Lower leg skin (tissue), 4 donors: Measurements from ENCODE around the gene BPIFB2. TPM values are rescaled to one million over a fixed set of nuclear protein-coding genes. Genes with fewer than 3 reads are reported as not detected.
"Not testable (repeated sequence)": the region's sequence is repeated elsewhere in the genome, so short reads cannot be mapped to it uniquely, and the experiment has no call there.

ENCODE experiments used
- DNase-seq, 2 donors: peaks; one replicate each; pipeline ENCODE4 v3.0.0-alpha.2; 2019; ENCODE audit warnings: low spot score in 2 of 2
- H3K4me3 ChIP-seq: fragments of 200-600 bp; sonication (generic); 2 replicates; pipeline ENCODE4 v1.5.1; 2017; ENCODE audit warnings: mild to moderate bottlenecking, low read depth; ENCODE audit not compliant: poor library complexity, severe bottlenecking
- POLR2A ChIP-seq, 2 donors: fragments of 450-650 bp; IDR thresholded peaks; one replicate each; pipeline ENCODE4 v1.6.1; 2016 to 2017; ENCODE audit warnings: antibody characterized with exemption in 2 of 2, mild to moderate bottlenecking in 1 of 2, moderate library complexity in 1 of 2
- whole genome bisulfite sequencing, 2 donors: methylation state at CpG; one replicate each; pipeline ENCODE4 v1.1.5; 2018; 5-methylcytosine and 5-hydroxymethylcytosine counted together
- intact Hi-C: fragments of 100-400 bp; cut with DNase I; formaldehyde crosslinking; loops from one replicate; pipeline ENCODE4 v1.15.0; 2023; ENCODE audit warnings: low total_unique reads
- total RNA-seq, 4 donors: library from RNA; depleted of rRNA; stranded (reverse); fragments of >200 nt; gene quantifications; one replicate each; pipeline ENCODE4 v1.1.0, GENCODE V29; 2016
- TF ChIP-seq, protein P1 (sequence below), 3 donors: fragments of 450-650 bp; IDR thresholded peaks; one replicate each; pipeline ENCODE4 v1.5.1; 2016; ENCODE audit warnings: antibody characterized with exemption in 3 of 3, mild to moderate bottlenecking in 3 of 3, moderate library complexity in 2 of 3

The BPIFB2 gene
- total RNA-seq, 4 donors from 2014 or later, result not detected

DNA sequence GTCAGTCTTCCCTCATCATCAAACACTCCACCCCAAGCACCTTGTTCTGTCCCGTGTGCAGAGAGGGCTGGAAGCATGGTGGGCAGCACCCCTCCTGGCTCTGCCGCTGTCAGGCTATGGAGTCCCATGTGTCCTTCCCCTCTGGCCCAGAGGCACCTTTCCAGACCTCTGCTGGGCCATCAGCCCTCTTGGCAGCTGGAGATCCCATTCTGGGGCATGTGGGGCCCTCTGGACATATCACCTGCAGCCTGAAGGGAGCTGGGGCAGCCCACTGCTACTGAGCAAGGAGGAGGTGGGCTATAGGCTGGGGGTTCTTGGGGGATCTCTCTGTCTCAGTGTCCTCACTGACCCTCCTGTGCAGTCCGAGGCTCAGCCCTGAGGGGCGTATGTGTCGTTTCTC, 45.5 kb upstream of the BPIFB2 start:
- peak in 1 of 2 donors; percentile 72 for DNase-seq
- TF ChIP-seq, protein P1, sequence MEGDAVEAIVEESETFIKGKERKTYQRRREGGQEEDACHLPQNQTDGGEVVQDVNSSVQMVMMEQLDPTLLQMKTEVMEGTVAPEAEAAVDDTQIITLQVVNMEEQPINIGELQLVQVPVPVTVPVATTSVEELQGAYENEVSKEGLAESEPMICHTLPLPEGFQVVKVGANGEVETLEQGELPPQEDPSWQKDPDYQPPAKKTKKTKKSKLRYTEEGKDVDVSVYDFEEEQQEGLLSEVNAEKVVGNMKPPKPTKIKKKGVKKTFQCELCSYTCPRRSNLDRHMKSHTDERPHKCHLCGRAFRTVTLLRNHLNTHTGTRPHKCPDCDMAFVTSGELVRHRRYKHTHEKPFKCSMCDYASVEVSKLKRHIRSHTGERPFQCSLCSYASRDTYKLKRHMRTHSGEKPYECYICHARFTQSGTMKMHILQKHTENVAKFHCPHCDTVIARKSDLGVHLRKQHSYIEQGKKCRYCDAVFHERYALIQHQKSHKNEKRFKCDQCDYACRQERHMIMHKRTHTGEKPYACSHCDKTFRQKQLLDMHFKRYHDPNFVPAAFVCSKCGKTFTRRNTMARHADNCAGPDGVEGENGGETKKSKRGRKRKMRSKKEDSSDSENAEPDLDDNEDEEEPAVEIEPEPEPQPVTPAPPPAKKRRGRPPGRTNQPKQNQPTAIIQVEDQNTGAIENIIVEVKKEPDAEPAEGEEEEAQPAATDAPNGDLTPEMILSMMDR (IDR thresholded peaks at IDR 0.05), result no peak
- no peak for TF ChIP-seq POLR2A (IDR thresholded peaks at IDR 0.05)
- 81 to 87% methylated on average over 5 of the region's 5 CpGs for WGBS, 2 donors
- H3K4me3 ChIP-seq, result no peak overlapping the region
- intact Hi-C loops, result no loop called here

DNA sequence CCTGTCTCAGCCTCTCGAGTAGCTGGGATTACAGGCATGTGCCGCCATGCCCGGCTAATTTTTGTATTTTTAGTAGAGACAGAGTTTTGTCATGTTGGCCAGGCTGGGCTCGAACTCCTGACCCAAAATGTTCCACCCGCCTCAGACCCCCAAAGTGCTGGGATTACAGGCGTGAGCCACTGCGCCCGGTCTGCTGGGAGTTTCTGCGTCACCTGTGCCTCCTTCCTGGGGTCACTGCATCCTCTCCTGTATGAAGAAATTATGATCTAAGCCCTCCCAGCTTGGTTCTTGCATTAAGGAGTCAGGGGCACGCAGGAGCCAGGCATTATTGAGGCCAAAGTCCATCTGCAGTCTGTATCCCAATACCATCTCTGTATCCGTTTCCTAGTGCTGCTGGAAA, 44.9 kb upstream of the BPIFB2 start:
- DNase-seq, result peak in 1 of 2 donors; percentile 59
- intact Hi-C loops, H3K4me3 ChIP-seq: not testable (repeated sequence)
- WGBS, 2 donors, result 79 to 89% methylated on average over 11 of the region's 11 CpGs

DNA sequence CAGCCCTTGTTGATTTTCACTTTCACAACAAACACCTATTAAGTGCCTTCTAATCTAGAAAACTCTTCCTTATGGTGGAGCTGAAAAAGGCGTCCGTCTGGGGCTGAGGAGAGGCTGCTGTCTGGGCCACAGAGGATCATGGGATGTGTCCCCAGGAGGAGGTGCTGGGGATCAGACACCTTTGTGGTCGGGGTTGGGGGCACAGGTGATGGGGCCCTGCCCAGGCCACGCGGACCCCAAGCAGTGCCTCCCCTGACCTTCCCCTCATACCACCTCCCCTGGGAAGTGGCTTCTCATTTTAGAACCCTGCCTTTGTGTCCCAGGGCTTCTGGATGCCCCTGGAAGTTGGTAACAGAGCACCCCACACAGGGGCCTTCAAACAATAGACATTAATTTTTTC, 44.3 kb upstream of the BPIFB2 start:
- no peak for TF ChIP-seq POLR2A (IDR thresholded peaks at IDR 0.05)
- TF ChIP-seq, protein P1 (IDR thresholded peaks at IDR 0.05), result no peak
- H3K4me3 ChIP-seq, result no peak overlapping the region
- intact Hi-C loops, result no loop called here
- DNase-seq, result peak in 1 of 2 donors; percentile 9
- WGBS, 2 donors, result 74 to 89% methylated on average over 5 of the region's 5 CpGs

DNA sequence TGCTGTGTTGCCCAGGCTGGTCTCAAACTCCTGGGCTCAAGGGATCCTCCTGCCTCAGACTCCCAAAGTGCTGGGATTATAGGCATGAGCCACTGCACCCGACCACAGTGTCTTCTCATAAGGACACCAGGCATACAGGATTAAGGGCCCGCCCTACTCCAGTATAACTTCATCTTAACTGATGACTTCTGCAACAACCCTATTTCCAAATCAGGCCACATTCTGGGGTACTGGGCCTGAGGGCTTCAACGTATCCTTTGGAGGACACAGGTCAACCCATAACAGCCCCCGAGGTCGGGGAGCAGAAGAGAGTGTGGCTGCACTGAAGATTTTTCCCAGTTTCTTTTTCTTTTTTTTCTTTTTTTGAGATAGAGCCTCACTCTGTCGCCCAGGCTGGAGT, 42.9 kb upstream of the BPIFB2 start:
- no peak overlapping the region for H3K4me3 ChIP-seq
- intact Hi-C loops, result no loop called here
- no peak for TF ChIP-seq POLR2A (IDR thresholded peaks at IDR 0.05)
- TF ChIP-seq, protein P1 (IDR thresholded peaks at IDR 0.05), result no peak
- peak; percentile 3 to 72 for DNase-seq
- WGBS, 2 donors, result 84 to 91% methylated on average over 6 of the region's 6 CpGs

DNA sequence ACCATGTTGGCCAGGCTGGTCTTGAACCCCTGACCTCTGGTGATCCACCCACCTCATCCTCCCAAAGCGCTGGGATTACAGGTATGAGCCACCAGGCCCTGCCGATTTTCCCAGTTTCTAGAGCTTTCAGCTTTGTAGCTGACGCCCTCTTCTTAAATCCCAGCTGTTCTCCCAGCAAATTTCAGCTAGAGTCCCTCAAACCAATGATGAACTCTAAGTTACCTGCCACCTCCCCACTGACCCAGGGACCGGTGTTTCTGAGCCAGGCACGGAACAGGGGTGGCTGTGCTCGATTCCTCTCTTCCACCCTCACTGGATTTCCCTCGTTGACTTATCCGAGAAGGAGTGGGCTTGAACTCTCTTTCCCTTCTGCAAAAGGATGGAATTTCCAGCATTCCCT, 42.4 kb upstream of the BPIFB2 start:
- WGBS, 2 donors, result 73 to 91% methylated on average over 8 of the region's 8 CpGs
- H3K4me3 ChIP-seq, result no peak overlapping the region
- no peak for TF ChIP-seq POLR2A (IDR thresholded peaks at IDR 0.05)
- TF ChIP-seq, protein P1 (IDR thresholded peaks at IDR 0.05), result no peak
- DNase-seq, result peak; percentile 2 to 54
- intact Hi-C loops, result no loop called here

DNA sequence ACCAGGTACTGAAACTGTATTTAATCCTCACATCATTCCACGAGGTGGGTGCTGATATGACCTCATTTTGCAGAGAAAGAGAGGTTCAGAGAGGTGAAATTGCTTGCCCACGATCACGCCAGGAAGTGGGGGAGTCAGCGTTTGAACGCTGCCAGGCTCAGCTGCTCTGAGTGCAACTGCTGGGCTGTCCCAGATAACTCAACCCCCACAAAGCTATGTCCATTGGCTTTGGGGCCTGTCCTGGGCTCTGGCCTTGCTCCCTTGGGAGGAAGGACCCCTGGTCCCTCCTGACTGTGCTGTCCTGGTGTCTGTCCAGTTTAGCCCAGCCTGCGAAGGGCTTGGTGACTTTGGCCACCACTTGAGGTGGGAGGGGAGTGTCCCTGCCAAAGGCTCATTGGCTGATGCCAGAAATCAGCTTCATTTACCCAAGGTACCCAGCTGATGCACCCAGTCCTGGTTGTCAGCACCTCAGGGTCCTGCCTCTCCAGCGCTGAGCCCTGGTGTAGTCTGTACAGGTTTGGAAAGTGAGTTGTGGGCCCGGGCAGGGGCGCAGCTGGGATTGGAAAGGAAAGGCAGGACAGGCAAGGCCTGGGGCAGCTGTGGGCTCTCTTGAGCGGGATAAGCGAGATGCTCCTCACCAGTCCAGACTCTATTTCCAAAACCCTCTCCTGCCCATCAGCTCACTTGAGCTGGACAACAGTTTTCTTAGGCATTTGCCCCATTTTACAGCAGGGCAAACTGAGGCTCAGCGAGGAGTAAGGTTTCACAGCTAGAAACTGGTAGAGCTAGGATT, 41.7 kb upstream of the BPIFB2 start:
- DNase-seq, result peak; percentile 2 to 70
- TF ChIP-seq, protein P1 (IDR thresholded peaks at IDR 0.05), result no peak
- TF ChIP-seq POLR2A (IDR thresholded peaks at IDR 0.05), result no peak
- no peak overlapping the region for H3K4me3 ChIP-seq
- 75 to 77% methylated on average over 11 to 12 of the region's 12 CpGs for whole genome bisulfite sequencing, 2 donors
- intact Hi-C loops, result no loop called here
